CD4-positive, alpha-beta T cell treated with Interleukin-17A for 4 hours (primary cell): ENCODE measurements around the gene MT1A.

Source experiments
- DNase-seq: peaks from one replicate; pipeline ENCODE4 v3.0.0-alpha.2; 2020; ENCODE audit warnings: mixed read lengths

MT1A gene

DNA sequence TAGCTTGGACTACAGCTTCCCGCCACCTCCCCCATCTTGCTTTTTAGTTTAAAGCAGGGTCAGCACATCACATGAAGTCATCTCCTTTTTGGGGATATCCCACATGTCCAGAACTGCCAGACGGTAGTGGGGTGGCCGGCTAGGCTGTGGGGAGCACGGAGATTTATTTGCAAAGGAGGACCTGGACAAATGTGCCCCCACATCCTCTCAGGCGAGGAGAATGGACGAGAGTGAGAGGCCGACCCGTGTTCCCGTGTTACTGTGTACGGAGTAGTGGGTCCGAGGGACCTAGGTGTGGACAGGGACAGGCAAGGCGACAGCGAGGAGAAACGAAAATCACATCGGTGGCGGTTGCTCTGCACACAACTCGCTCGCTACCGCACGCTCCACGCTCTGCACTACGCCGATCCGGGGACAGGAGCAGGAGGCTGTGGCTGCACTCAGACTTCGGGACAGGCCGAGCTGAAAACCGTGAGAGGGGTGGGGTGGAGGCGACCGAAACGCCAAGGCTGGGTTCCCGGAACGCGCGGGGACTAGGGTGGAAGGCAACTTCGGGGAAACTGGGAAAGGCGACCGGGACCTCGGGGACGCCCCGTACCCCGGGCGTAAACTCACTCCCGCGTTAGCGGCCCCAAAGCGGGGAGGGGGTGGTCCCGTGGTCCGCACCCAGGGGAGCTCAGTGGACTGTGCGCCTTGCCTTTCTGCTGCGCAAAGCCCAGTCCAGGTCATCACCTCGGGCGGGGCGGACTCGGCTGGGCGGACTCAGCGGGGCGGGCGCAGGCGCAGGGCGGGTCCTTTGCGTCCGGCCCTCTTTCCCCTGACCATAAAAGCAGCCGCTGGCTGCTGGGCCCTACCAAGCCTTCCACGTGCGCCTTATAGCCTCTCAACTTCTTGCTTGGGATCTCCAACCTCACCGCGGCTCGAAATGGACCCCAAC is at the start of gene MT1A:
TSS of gene MT1A (plus strand) at position 853 of the 937 bp plus-strand sequence. CDS start at position 926, 73 bp downstream.
- DNase-seq, result no peak

- DNase-seq, result no peak
These were observed 49.7 kb upstream of the MT1A start for GRCh38 chr16:56588781-56589140.

DNA sequence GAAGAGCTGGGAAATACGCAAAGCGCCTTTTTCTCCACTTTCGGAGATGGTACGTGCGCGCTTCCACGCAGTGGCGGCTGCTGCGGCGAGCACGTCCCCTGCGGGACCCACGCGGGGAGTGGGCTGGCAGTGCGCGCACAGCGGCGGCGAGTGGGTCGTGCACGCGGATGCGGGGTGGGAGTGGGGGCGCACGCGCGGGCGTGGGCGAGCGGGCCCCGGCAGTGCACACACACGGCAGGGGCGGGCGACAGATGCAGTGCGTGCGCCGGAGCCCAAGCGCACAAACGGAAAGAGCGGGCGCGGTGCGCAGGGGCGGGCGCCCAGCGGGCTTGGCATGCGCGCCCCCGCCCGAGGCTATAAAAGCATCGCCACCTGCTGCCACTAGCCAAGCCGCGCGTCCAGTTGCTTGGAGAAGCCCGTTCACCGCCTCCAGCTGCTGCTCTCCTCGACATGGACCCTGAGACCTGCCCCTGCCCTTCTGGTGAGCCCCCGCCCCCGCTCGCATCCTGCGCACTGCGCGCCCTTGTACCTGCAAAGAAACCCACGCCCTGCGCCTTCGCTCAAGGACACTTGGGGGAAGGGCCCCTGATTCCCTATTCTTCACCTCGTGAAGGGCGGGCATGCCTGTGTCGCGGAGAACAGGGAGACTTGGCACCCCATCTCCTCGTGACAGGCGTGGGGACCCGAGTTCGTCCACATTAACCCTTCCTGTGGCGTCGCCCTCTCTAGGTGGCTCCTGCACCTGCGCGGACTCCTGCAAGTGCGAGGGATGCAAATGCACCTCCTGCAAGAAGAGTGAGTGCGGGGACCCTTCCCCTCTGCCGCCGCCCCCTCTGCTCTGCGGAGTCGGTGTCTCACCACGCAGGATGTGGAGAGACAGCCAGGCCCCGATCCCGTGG is 49.1 kb upstream of the MT1A start, which contains the start of gene MT3:
TSS of gene MT3 (plus strand) at position 388 of the 899 bp plus-strand sequence. CDS start at position 451, 63 bp downstream.
- peak; percentile 22 for DNase-seq

- DNase-seq, result no peak
These were observed 46.9 kb upstream of the MT1A start for GRCh38 chr16:56591377-56592060.

GRCh38 chr16:56593573-56594291 is 44.7 kb upstream of the MT1A start:
- no peak for DNase-seq

GRCh38 chr16:56594292-56594619 is 44.2 kb upstream of the MT1A start:
- DNase-seq, result no peak

GRCh38 chr16:56600398-56600999 is 38.0 kb upstream of the MT1A start:
- DNase-seq, result peak; percentile 43

DNA sequence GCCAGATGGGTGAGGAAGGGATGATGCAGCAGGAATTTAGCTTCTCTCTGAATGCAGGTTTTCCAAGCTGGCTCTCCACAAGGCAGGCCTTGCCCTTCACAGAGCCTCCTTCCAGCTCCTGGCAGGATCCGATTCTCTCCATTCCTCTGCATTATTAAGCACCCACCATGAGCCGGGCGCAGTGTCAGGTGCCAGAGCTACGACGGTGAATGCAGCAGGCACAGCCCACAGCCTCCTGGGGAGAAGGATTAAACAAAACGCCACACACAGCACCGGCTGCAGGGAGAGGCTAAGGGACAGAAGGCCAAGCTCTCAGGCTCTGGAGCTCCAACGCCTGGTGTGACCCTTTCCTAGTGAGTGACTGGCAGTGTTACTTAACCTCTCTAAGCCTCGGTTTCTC is 37.1 kb upstream of the MT1A start:
- DNase-seq, result no peak

- DNase-seq, result peak; percentile 43
These were observed 34.9 kb upstream of the MT1A start for GRCh38 chr16:56603589-56603988.

DNA sequence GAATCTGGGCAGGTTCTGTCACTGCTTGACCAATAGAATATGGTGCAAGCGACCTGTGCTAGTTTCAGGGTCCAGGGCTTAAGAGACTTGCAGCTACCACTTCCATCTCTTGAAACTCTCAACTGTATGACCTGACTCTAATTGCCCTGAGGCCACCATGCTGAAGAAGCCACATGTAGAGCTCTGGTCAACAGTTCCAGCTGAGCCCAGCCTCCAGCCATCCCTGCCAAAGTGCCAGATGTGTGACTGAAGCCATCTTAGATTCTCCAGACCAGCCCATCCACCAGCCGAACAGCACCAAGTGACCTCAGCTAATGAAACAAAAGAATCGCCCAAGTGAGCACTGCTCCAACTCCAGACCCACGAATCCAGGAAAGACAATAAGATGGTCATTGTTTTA is 33.5 kb upstream of the MT1A start:
- DNase-seq, result no peak

- DNase-seq, result no peak
These were observed 33.0 kb upstream of the MT1A start for GRCh38 chr16:56605475-56605874.

GRCh38 chr16:56606071-56606475 is 32.4 kb upstream of the MT1A start:
- no peak for DNase-seq

DNA sequence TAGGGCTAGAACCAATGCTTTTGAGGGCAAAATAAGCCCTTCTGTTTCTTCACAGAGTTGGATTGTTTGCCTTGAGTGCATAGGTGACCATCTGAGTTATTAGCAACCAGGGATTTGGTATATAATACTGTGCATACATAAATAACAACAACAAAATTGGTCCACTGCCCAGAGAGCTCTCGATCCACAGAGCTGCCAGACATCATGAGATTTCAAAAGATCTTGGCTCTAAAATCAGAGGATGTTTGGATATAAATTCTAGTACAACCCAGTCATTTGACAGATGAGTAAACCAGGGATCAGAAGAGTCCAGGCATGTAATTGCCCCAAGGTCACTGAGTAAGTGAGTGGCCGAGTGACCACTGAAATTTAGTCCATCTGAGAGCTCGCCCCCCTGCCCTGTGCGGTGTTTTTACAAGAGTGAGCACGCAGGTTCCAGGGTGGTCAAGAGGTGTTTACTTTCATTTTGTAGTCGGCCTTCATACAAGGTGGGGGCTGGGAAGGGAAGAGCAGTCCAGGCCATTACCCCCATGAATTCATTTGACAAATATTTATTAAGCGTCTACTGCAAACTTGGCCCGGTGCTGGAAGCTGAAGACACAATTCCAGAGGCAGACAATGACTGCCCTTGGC is 31.9 kb upstream of the MT1A start:
- DNase-seq, result no peak

DNA sequence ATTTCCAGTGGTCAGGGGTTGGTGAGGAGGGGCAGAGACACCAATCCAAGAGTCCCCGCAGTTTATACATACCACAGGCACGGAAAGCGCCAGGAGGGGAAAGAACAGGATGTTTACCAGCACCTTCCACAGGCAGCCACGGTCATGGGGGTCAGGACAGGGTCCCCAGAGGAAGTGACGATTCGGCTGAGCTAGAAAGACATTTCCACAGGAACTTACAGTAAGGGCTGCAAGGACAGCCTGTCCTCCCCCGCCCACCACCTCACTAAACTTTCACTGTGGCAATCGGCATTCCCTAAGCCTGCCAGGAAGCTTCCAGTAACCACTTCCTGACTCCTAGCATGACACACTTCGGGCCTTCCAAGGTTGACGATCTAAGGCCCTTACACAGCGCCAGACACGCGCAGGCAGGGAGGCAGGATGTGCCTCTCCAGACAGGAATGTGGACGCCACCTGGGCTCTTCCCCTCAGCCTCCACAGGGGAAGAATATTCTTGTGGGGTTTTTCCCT is 31.3 kb upstream of the MT1A start:
- peak; percentile 43 for DNase-seq

DNA sequence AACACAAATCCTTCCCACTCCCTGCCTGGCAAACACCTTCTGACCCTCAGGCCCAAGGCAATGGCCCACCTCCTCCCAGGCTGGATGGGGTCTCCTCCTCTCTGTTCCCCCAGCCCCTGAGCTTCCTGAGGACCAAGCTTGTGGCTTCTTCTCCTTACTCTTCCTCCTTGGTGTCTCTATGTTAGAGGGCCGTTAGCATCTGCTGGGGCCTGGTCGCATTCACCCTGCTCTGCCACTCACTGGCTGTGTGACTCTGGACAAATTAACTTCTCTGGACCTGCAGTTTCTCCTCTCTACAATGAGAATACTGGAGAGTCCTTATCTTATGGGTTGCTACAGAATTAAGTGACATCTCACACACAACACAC is 30.8 kb upstream of the MT1A start:
- no peak for DNase-seq

DNA sequence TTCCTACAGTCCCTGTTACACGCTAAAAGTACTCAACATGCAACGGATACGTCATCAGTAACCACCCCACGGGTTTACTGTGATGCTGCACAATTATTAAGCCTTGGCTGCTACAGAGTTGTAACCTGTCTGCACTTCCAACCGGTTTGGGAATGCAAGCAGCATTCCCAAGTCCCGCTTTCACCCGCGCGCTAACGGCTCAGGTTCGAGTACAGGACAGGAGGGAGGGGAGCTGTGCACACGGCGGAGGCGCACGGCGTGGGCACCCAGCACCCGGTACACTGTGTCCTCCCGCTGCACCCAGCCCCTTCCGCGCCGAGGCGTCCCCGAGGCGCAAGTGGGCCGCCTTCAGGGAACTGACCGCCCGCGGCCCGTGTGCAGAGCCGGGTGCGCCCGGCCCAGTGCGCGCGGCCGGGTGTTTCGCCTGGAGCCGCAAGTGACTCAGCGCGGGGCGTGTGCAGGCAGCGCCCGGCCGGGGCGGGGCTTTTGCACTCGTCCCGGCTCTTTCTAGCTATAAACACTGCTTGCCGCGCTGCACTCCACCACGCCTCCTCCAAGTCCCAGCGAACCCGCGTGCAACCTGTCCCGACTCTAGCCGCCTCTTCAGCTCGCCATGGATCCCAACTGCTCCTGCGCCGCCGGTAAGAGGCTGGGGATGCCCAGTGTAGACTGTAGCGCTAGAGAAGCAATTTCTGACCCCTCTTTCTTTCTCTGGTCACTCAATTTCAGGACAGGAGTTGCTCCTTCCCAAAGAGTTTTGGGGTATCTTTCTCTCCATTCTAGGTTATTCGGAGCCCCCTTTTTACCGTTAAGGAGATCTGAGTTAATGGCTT is 30.2 kb upstream of the MT1A start, which contains the start of gene MT2A:
TSS of gene MT2A (plus strand) at position 542 of the 833 bp plus-strand sequence. CDS start at position 614, 72 bp downstream.
- peak; percentile 93 for DNase-seq

DNA sequence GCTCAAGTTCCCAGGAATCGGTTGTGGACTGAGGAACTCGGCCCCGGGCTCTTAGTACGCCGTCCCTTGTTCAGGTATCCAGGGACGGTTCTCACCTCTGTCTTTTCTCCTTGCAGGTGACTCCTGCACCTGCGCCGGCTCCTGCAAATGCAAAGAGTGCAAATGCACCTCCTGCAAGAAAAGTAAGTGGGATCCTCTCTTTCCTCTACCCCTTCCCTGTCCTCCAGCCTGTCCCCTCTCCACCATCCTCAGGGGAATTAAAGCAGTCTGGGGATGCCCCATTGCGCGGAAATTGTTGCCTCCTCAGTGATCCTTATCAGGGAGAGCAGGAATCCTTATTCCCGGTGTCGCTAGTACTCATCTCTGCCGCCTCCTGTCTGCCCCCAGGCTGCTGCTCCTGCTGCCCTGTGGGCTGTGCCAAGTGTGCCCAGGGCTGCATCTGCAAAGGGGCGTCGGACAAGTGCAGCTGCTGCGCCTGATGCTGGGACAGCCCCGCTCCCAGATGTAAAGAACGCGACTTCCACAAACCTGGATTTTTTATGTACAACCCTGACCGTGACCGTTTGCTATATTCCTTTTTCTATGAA is 29.5 kb upstream of the MT1A start:
- DNase-seq, result peak; percentile 29

GRCh38 chr16:56609463-56609921 is 29.0 kb upstream of the MT1A start:
- peak; percentile 85 for DNase-seq

GRCh38 chr16:56610017-56610608 is 28.4 kb upstream of the MT1A start:
- DNase-seq, result peak; percentile 73
